B cell (primary cell): ENCODE data around the gene CLEC2A. TPM values are rescaled to one million over a fixed set of nuclear protein-coding genes. Genes with fewer than 3 reads are reported as not detected.

Experiments used
- ATAC-seq: fragments of 200-7000 bp; cut with Tn5 transposase; one replicate; pipeline ENCODE4 v1.10.0; 2021; ENCODE audit warnings: low read depth, mild to moderate bottlenecking, moderate number of reproducible peaks, moderate library complexity
- CTCF ChIA-PET: fragments of 350-600 bp; sonication (Branson Sonifier 250); formaldehyde crosslinking; loops from one replicate; lab custom pipeline; 2021; ENCODE audit warnings: antibody characterized with exemption, inconsistent platforms; lab: Charles Lee
- POLR2A ChIA-PET: fragments of 350-600 bp; sonication (Branson Sonifier 250); formaldehyde crosslinking; loops from one replicate; lab custom pipeline; 2021; ENCODE audit warnings: antibody characterized with exemption; lab: Charles Lee
- DNase-seq: peaks from one replicate; pipeline ENCODE4 v3.0.0; 2013
- H2AFZ ChIP-seq: 2 replicates; pipeline ENCODE4 v1.6.1; 2012; ENCODE audit warnings: mild to moderate bottlenecking, low read depth, low read length; ENCODE audit not compliant: insufficient read depth, poor library complexity, severe bottlenecking
- H3K27ac ChIP-seq, 2 donors: 1 replicate in 1 of 2; 2 replicates in 1 of 2; pipeline ENCODE4 v1.5.1; 2012 to 2013; ENCODE audit warnings: low read length in 2 of 2, mild to moderate bottlenecking in 2 of 2, moderate library complexity in 1 of 2
- H3K27me3 ChIP-seq, 4 experiments: fragments of 200-600 bp in 1 of 4; sonication (generic) in 1 of 4; replicated peaks in 1 of 4; 1 replicate in 2 of 4; 2 replicates in 2 of 4; pipeline versions ENCODE4 v1.6.1 to v1.7.0; 2013 to 2016; ENCODE audit warnings: low read length in 3 of 4, mild to moderate bottlenecking in 2 of 4, mixed read lengths in 1 of 4, moderate library complexity in 1 of 4; ENCODE audit not compliant: insufficient read depth in 4 of 4, control insufficient read depth in 3 of 4; ENCODE audit errors: control extremely low read depth in 1 of 4
- H3K36me3 ChIP-seq, 2 experiments: replicated peaks in 1 of 2; 1 replicate in 1 of 2; 2 replicates in 1 of 2; pipeline versions ENCODE4 v1.6.1 to v1.7.1; 2013; ENCODE audit warnings: low read length in 1 of 2; ENCODE audit not compliant: insufficient read depth in 2 of 2, control insufficient read depth in 1 of 2; ENCODE audit errors: control extremely low read depth in 1 of 2, extremely low read depth in 1 of 2
- H3K4me1 ChIP-seq, 2 donors: fragments of 200-600 bp in 1 of 2; sonication (generic) in 1 of 2; 1 replicate in 1 of 2; 2 replicates in 1 of 2; pipeline versions ENCODE4 v1.5.1 to v1.6.1; 2013 to 2017; ENCODE audit warnings: low read length in 2 of 2; ENCODE audit not compliant: control insufficient read depth in 2 of 2, insufficient read depth in 2 of 2
- H3K4me2 ChIP-seq: replicated peaks from 2 replicates; pipeline ENCODE3; 2012; ENCODE audit warnings: mild to moderate bottlenecking, low read depth, low read length; ENCODE audit not compliant: poor library complexity, severe bottlenecking
- H3K4me3 ChIP-seq, 5 experiments: fragments of 200-600 bp in 1 of 5; sonication (generic) in 1 of 5; 1 replicate in 3 of 5; 2 replicates in 2 of 5; pipeline versions ENCODE4 v1.5.1 to v1.7.0; 2011 to 2016; ENCODE audit warnings: low read length in 4 of 5, mild to moderate bottlenecking in 4 of 5, low read depth in 2 of 5, control low read depth in 1 of 5, moderate library complexity in 1 of 5; ENCODE audit not compliant: insufficient read depth in 1 of 5; ENCODE audit errors: control extremely low read depth in 1 of 5, extremely low read depth in 1 of 5
- H3K79me2 ChIP-seq: fragments of 200-600 bp; sonication (generic); one replicate; pipeline ENCODE4 v1.6.0; 2016; ENCODE audit warnings: low read length; ENCODE audit not compliant: control insufficient read depth, insufficient read depth
- H3K9ac ChIP-seq: fragments of 200-600 bp; sonication (generic); 2 replicates; pipeline ENCODE4 v1.6.1; 2017; ENCODE audit warnings: mild to moderate bottlenecking, low read length, moderate library complexity
- H3K9me3 ChIP-seq, 3 donors: one replicate each; pipeline versions ENCODE4 v1.6.1 to v1.7.1; 2013; ENCODE audit warnings: low read length in 2 of 3; ENCODE audit not compliant: control insufficient read depth in 2 of 3, insufficient read depth in 1 of 3; ENCODE audit errors: control extremely low read depth in 1 of 3
- H4K20me1 ChIP-seq: 2 replicates; pipeline ENCODE4 v1.6.0; 2012; ENCODE audit warnings: mild to moderate bottlenecking, low read length; ENCODE audit not compliant: insufficient read depth, control insufficient read depth, poor library complexity, severe bottlenecking
- H3K27ac Mint-ChIP-seq: one replicate; pipeline ENCODE4 v1.8.0; 2021; ENCODE audit warnings: mixed read lengths
- H3K27me3 Mint-ChIP-seq: one replicate; pipeline ENCODE4 v1.8.0; 2021; ENCODE audit warnings: mixed read lengths
- H3K4me1 Mint-ChIP-seq: one replicate; pipeline ENCODE4 v1.8.0; 2021; ENCODE audit warnings: mixed read lengths
- H3K4me3 Mint-ChIP-seq: one replicate; pipeline ENCODE4 v1.8.0; 2021; ENCODE audit warnings: mixed read lengths
- H3K9me3 Mint-ChIP-seq: one replicate; pipeline ENCODE4 v1.8.0; 2022; ENCODE audit warnings: mixed read lengths; ENCODE audit not compliant: insufficient read depth
- EZH2 ChIP-seq: IDR thresholded peaks from 2 replicates; pipeline ENCODE4 v1.6.1; 2012; ENCODE audit warnings: borderline replicate concordance, low read depth, mild to moderate bottlenecking, moderate library complexity, low read length; ENCODE audit not compliant: insufficient read depth, poor library complexity, severe bottlenecking
- WGBS: methylation state at CpG from one replicate; pipeline ENCODE4 v1.1.5; 2013; ENCODE audit warnings: missing lambda C conversion rate; ENCODE audit not compliant: insufficient coverage; 5-methylcytosine and 5-hydroxymethylcytosine counted together
- intact Hi-C: fragments of 100-400 bp; cut with micrococcal nuclease; formaldehyde crosslinking; loops from one replicate; pipeline ENCODE4 v1.10.0; 2022
- polyA plus RNA-seq: library from polyadenylated mRNA; depleted of rRNA; stranded (reverse); fragments of >200 nt; gene quantifications from 2 replicates; pipeline ENCODE4 v1.2.3, GENCODE V29; 2012
- total RNA-seq, 2 donors: library from RNA; stranded (reverse); fragments of 120-200 nt in 1 of 2; gene quantifications; 1 replicate in 1 of 2; 2 replicates in 1 of 2; pipeline versions ENCODE4 v1.2.3 to v1.2.4, GENCODE V29; 2013 to 2022
- TF ChIP-seq, protein P1 (sequence below): fragments of 200-600 bp; IDR thresholded peaks from one replicate; pipeline ENCODE4 v1.8.0; 2022; ENCODE audit warnings: antibody characterized with exemption, mild to moderate bottlenecking

The CLEC2A gene
- total and polyA plus RNA-seq, 2 donors (not counting 1 experiment from before 2014, with no cell fraction given): not detected

GRCh38 chr12:9969673-9970072 is 37.5 kb upstream of the CLEC2A start:
- Mint-ChIP-seq H3K4me3 (no peak overlapping the region), H3K27ac (no peak overlapping the region), H3K9me3 (no peaks in the 10 kb centered on the region), H3K27me3 (peaks cover 22% of the 10 kb centered on the region), H3K4me1 (peaks cover 2% of the 10 kb centered on the region)
- DNase-seq (no peak), ATAC-seq (no peak)
- no peaks in the 10 kb centered on the region for H3K79me2 ChIP-seq
- H4K20me1 ChIP-seq: no peaks in the 10 kb centered on the region
- H2AFZ ChIP-seq: no peak overlapping the region
- H3K27me3 ChIP-seq: peaks cover 0 to 6% (median 2%) of the 10 kb centered on the region in 4 experiments
- H3K27ac ChIP-seq: no peak overlapping the region
- no peak overlapping the region for H3K4me2 ChIP-seq
- ChIA-PET POLR2A (no interaction called here), CTCF (no interaction called here)
- no peaks in the 10 kb centered on the region for H3K36me3 ChIP-seq
- no peak for TF ChIP-seq EZH2
- TF ChIP-seq, protein P1, sequence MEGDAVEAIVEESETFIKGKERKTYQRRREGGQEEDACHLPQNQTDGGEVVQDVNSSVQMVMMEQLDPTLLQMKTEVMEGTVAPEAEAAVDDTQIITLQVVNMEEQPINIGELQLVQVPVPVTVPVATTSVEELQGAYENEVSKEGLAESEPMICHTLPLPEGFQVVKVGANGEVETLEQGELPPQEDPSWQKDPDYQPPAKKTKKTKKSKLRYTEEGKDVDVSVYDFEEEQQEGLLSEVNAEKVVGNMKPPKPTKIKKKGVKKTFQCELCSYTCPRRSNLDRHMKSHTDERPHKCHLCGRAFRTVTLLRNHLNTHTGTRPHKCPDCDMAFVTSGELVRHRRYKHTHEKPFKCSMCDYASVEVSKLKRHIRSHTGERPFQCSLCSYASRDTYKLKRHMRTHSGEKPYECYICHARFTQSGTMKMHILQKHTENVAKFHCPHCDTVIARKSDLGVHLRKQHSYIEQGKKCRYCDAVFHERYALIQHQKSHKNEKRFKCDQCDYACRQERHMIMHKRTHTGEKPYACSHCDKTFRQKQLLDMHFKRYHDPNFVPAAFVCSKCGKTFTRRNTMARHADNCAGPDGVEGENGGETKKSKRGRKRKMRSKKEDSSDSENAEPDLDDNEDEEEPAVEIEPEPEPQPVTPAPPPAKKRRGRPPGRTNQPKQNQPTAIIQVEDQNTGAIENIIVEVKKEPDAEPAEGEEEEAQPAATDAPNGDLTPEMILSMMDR: no peak
- H3K4me3 ChIP-seq: no peak overlapping the region
- H3K4me1 ChIP-seq: no peaks in the 10 kb centered on the region
- intact Hi-C loops: no loop called here
- no CpG with 5 or more reads among the region's 2 CpGs for whole genome bisulfite sequencing
- H3K9ac ChIP-seq: no peak overlapping the region
- H3K9me3 ChIP-seq: no peaks in the 10 kb centered on the region

DNA sequence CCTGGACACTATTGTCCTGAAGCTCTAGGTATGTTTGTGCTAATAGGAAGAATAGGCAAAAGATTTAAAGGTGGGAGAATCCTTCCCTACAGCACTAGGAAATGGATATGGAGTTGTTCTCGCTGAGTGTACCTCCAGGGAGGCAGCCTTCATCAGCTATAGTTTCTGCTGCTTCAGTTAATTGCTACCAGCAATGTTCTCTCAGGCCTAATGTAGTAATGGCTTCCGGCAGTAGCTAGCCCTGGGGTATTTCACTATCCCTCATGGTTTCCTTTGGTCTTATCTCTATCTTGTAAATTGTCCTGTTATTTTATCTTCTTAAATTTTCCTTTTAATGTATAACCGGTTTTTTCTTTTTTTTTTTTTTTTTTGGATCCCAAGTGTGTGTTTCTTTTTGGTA is 29.7 kb upstream of the CLEC2A start:
- Histone ChIP-seq H3K27ac (no peak overlapping the region), H3K36me3 (no peaks in the 10 kb centered on the region), H3K4me1 (peaks cover 29 to 33% of the 10 kb centered on the region in 2 donors), H3K79me2 (no peaks in the 10 kb centered on the region), H3K9me3 (no peaks in the 10 kb centered on the region), H2AFZ (no peak overlapping the region), H3K4me2 (no peak overlapping the region), H3K9ac (no peak overlapping the region), H4K20me1 (no peaks in the 10 kb centered on the region), H3K4me3 (no peak overlapping the region), H3K27me3 (no peaks in the 10 kb centered on the region)
- Mint-ChIP-seq H3K4me1 (peaks cover 35% of the 10 kb centered on the region), H3K9me3 (no peaks in the 10 kb centered on the region), H3K27me3 (peaks cover 2% of the 10 kb centered on the region), H3K27ac (no peak overlapping the region), H3K4me3 (no peak overlapping the region)
- TF ChIP-seq, protein P1: no peak
- no peak for TF ChIP-seq EZH2
- CTCF ChIA-PET: no interaction called here
- ATAC-seq: no peak
- intact Hi-C loops: no loop called here
- WGBS: no CpG with 5 or more reads among the region's 3 CpGs
- POLR2A ChIA-PET: no interaction called here
- DNase-seq: no peak
